Eye (tissue), 1 donor: ENCODE data around the gene NFATC2.

Experiments
- DNase-seq: peaks from one replicate; pipeline ENCODE4 v3.0.0-alpha.2; 2015

NFATC2 gene

GRCh38 chr20:51447765-51448148 is 94.8 kb downstream of the NFATC2 start:
- no peak for DNase-seq

GRCh38 chr20:51447097-51447764 is 95.3 kb downstream of the NFATC2 start:
- peak; percentile 75 for DNase-seq

DNA sequence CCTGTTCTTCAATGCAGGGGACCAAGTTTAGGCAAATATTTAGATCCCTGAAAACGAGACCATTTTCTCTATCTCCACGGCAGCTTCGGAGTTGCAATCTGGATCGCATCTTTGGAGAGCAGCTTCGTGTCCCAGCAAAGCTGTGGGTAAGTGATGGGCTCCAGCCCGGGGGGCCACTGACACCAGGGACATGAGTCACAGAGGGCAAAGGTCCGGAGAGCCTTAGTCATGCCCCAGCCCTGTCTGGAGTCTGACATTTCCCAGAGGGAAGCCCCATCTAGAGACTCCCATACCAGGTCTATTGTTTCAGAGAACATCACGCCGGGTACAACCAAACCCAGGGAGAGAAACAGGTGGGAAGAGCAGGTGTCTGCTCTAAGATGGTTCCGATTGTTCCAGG is 95.9 kb downstream of the NFATC2 start:
- no peak for DNase-seq

DNA sequence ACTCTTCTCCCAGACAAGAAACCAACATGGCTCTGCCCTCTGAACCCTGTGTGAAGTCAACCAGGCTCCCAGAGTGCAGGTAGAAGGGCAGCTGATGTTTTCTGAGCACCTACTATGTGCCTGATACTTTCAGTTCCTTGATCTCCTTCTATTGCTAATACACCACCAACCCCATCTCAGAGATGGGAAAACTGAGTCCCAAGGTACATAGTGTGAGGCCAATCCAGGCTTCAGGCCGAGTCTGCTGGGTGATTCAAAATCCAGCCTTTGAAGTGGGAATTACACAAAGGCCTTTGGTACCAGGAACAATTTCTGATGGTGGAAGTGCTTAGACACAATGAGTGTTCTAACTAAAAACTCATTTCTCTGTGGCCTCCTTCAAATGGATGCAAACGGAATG is 96.3 kb downstream of the NFATC2 start:
- DNase-seq = no peak

DNA sequence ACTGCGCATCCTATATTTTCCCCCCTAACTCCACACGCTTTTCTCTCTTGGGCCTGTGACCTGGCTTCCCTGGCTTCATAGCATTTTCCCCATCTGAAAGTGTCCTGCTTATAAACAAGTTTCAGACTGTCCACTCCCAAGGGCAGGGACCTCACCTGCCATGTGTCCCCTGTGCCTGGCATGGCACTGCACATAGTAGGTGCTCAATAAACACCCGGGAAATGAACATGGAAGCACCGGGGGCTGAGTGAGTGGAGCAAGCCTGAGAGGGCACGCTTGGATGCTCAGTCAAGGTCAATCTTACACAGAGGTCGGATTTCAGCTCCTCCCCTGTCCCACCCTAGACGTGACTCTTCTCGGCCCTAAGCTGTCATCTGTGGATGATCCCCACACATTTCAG is 96.9 kb downstream of the NFATC2 start:
- DNase-seq = no peak

GRCh38 chr20:51444922-51445438 is 97.5 kb downstream of the NFATC2 start:
- DNase-seq = no peak

DNA sequence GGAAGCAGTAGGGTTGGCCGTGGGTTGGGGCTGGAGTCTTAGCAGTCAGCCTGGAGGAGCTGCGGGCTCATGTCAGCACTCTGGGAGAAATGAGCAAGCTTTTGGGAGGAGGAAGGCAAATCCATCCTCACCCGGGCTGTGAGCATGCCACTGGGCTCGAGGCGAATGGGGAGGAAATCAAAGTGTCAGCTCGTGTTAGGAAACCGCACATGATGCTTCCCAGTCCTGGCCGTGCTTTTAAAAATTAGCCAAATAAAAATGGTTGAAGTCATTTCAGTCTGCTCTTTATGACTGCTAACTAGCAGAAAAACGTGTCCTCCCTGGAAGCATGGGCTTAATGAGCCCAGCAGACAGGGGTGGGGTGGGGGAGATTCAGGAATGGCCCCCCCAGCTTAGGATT is 98.1 kb downstream of the NFATC2 start:
- peak; percentile 82 for DNase-seq

GRCh38 chr20:51442602-51443001 is 99.9 kb downstream of the NFATC2 start:
- DNase-seq = no peak

DNA sequence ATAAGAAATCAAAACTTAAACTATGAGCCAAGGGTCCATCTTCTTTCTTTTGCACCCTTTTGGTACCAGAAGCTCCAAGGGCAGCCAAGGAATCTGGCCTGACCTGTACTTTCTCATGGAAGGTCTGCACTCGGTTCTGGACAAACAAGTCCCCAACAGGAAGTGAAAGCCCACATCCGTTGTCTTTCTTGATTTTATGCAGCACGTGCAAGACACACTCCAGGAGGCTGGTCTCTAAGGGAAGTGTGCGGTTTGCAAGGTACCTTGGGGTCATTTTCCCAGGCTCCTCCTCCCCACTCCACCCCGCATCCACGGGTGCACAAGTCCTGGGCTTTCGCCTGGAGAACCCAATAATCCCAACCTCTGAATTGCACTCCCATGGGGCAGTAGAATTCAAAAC is 101.9 kb downstream of the NFATC2 start:
- no peak for DNase-seq

DNA sequence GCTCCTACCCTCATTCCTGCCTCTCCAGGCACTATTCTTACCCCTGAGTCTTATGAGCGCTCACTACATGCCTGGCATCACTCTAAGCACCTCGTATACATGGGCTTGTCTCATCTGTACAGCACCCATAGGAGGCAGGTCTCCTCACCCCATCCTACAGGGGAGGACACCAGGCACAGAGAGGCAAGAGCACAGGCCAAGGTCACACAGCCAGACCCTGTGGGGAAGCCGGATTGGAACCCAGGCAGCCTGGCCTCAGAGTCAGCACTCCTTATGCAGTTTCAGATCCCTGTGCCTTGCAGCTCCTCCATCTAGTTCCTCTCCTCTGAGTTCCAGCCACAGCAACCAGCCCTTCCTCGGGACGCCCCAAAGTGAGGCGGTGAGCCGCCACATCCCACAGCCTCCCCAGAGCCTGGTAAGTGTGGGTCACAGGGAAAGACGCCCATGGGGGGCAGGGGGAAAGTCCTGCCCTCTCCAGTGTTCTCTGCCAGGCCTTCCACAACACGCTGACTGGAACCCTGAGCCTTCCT is 103.3 kb downstream of the NFATC2 start:
- no peak for DNase-seq

GRCh38 chr20:51438136-51438535 is 104.4 kb downstream of the NFATC2 start:
- no peak for DNase-seq

- DNase-seq = no peak
These were observed 105.2 kb downstream of the NFATC2 start for GRCh38 chr20:51437182-51437924.

DNA sequence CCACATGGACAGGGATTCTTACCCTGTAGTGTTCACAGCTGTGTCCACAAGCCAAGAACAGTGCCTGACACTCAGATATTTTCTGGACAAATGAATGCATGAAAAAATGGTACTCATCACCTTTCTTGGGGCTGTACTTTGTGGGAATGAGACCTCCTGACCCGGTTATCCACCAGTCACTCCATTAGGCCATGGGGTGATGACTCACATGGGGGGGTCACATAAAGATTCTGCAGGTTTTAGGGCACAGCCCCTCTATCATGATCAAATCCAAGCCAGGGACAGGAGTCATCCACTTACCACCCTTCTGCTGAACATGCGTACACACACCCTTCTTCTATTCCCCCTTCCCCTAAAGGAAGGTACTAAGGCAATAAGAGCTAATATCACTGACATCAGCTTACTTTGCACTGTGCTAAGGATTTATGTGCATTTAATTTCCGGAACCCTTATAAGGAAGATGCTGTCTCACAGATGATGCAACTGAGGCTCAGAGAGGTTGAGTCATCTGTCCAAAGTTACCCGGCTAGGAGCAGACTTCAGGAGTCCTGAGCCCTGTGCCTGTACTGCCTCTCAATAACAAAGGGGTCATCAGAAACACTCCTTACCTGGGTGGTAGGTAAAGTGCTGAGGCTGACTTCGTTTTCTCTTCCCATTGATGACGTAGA is 107.8 kb downstream of the NFATC2 start:
- no peak for DNase-seq

- DNase-seq = no peak
These were observed 108.5 kb downstream of the NFATC2 start for GRCh38 chr20:51434026-51434425.

DNA sequence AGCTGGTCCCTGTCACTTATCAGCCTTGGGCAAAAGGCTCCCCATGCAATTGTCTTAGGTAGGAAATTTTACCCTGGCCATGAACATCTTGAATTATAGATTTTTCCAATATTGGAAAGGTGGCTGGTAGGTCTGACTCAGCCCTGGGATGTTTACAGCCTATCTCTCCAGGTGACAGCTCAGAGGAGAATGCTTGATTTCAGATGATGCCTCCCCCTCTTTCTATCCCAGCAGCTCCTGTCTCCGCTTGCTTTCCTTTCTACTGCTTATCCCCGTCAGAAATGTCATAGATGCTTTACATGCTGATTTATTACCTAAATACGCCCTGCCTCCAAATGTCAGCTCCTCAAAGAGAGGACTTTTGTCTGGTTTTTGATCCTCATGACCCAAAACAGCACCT is 109.6 kb downstream of the NFATC2 start:
- DNase-seq = no peak

- no peak for DNase-seq
These were observed 110.2 kb downstream of the NFATC2 start for GRCh38 chr20:51432251-51432784.

- no peak for DNase-seq
These were observed 111.2 kb downstream of the NFATC2 start for GRCh38 chr20:51431321-51431720.

- DNase-seq = no peak
These were observed 112.1 kb downstream of the NFATC2 start for GRCh38 chr20:51430198-51430950.

- no peak for DNase-seq
These were observed 112.8 kb downstream of the NFATC2 start for GRCh38 chr20:51429696-51430095.

DNA sequence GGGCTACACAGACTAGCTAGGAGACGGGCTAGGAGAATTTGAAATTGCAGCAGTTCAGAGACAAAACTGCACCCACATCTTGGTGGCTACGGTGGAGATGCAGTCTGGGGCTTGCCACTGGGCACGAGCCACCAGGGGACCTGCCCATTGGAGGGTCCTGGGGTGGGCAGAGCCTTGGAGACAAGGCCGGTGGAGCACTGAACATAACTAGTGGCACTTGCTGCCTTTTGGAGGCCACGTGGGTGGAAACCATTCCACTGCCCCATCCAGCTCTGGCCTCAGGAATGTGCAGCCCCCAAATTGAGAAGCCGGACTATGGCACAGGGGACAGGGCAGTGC is 113.4 kb downstream of the NFATC2 start:
- DNase-seq = no peak

DNA sequence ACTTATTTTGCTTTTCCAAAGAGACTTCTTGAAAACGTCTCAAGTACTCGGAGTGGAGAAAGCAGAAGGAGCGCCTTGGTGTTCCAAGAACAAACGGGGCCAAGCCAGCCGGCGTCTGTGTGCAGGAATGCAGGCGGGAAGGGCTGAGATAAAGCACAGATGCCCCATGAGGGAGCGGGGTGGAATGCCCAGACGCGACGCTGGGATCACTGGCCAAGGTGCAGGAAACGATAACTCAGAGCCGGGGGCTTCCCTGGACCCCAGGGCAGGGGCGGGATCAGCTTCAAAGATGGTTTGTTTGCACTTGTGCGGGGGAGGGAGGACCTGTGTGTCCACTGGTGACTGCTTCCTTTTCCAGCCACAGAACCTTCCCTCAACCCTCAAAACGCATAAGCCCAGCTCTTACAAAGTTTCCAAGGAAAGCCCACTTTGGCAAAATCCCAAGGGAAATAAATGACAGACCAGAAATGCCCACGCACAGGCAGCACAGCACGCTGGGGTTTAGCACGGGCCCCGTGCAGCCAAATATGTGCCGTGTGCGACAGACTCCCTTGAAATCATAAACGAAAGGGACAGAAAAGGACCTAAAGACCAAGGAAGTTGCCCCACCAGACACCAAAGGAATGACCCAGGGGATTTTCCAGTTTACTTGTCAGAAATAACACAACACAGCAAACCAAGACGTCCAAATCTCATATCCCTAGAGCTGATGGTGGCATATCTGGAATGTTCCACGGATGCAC is 113.9 kb downstream of the NFATC2 start:
- DNase-seq = peak; percentile 66
